ENCODE data around the gene TTC9C.

DNA sequence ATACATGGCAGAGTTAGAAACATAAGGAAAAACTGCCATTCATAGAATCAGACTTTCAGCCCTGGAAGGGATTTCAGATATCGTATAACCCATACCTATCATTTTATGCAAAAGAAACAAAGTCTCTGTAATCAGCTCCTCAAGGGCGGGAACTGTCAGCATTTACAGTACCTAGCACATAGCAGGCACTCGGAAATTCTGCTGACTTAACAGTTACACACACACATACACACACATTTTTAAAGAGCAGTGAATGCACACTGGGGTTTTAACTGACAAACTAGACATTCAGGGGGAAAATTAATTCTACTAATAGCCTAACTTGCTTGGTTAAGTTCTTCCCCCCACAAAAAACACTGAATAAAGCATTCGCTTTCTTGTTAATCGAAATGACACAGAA is 12.1 kb upstream of the TTC9C start:
- TF ChIP-seq, protein P1, sequence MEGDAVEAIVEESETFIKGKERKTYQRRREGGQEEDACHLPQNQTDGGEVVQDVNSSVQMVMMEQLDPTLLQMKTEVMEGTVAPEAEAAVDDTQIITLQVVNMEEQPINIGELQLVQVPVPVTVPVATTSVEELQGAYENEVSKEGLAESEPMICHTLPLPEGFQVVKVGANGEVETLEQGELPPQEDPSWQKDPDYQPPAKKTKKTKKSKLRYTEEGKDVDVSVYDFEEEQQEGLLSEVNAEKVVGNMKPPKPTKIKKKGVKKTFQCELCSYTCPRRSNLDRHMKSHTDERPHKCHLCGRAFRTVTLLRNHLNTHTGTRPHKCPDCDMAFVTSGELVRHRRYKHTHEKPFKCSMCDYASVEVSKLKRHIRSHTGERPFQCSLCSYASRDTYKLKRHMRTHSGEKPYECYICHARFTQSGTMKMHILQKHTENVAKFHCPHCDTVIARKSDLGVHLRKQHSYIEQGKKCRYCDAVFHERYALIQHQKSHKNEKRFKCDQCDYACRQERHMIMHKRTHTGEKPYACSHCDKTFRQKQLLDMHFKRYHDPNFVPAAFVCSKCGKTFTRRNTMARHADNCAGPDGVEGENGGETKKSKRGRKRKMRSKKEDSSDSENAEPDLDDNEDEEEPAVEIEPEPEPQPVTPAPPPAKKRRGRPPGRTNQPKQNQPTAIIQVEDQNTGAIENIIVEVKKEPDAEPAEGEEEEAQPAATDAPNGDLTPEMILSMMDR (IDR thresholded peaks at IDR 0.05), result no peak
- TF ChIP-seq POLR2A (IDR thresholded peaks at IDR 0.05) (no peak), POLR2AphosphoS5 (IDR thresholded peaks at IDR 0.05) (no peak)

All from transverse colon (tissue), 4 donors.